Inflammatory macrophage treated with lipopolysaccharide for 1 hour (primary cell): ENCODE results near the gene GGACT.
A peak's percentile ranks its signal among the peaks of the same experiment; 100 is the strongest.

Source experiments
- DNase-seq, 2 donors: peaks; one replicate each; pipeline ENCODE4 v3.0.0-alpha.2; 2020 to 2022

The GGACT gene

DNA sequence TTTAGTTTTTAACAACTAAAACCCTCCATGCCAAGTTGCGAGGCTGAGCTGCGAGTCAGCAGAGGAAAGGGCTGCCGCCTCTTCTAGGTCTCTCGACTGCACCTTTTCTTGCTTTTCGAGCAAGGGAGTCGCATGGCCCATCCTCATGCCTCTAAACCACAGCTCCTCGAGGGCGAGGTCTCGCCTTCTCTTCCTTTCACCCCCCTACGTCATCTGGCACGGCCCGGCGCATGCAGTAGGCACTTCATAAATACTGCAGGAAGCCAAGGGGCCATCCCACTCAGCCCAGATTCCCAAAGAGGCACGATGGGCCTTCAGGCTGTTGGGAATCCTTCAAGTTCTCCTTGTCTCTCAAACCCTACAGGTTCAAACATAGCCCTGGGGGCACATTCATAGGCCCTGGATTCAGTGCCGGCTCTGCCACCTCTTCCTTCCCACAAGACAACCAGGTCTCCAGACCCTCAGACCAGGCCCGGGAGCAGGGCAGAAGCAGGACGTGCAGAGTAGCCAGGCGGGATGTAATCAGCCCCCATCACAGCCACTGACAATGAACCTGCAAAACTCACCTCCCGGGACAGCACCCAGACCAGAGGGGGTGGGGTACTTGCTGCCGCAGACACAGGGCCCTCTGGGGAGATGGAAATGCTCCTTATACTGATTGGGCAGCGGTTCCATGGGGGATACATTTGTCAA lies 41.7 kb downstream of the GGACT start:
- no peak for DNase-seq

DNA sequence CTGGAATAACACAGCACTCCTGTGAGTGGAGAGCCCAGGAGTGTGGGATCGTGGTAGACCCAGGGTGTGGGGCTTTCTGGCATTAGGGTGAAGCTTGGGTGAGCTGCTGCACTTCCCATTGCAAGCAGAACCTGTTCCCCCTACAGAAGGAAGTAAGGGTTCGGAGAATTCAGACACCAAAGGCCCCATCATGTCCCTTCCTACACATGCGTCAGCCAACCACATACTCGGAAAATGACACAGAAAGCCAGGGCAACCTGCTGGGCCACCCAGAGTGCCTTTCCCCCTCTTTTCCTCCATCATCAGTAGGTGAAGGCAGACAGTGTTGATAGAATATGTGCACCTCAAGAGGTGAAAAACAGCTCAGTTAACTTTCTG lies 42.9 kb downstream of the GGACT start:
- DNase-seq, result no peak

DNA sequence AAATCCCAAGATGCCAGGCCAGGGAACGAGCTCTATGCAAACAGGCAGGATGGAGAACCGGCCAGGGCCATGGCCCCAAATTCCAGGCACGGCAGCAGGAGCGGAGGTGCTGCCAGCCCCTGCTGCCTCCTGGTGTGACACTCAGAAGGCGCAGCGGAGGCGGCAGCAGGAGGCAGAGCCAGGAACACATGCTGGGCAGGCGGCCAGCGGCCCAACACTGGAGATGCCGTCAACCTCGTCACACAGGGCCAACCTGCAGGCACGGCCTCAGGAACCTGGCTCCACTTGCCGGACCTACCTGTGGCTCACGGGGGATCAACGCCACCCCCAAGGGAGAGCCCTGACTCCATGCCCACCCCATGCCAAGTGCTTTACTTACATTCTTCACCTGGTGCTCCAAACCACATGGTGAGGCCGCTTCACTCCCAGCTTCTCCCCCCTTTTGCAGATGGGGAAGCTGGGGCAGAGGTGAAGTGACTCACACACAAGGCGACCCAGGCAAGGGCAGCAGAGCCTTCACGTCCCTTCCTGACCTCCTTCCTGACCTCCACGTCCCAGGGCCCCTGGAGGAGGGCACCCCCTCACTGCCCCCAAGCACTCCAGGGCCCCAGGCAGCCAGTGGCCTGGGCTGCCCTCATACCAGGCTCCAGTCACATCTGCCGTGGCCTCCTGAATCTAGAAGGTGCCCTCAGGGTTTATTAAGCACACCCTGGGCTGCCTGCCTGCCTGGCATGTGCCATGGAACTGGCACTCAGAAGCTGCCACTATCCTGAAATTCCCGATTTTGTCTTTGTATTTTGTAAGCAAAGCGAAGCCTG lies 43.5 kb downstream of the GGACT start:
- DNase-seq, result no peak

DNA sequence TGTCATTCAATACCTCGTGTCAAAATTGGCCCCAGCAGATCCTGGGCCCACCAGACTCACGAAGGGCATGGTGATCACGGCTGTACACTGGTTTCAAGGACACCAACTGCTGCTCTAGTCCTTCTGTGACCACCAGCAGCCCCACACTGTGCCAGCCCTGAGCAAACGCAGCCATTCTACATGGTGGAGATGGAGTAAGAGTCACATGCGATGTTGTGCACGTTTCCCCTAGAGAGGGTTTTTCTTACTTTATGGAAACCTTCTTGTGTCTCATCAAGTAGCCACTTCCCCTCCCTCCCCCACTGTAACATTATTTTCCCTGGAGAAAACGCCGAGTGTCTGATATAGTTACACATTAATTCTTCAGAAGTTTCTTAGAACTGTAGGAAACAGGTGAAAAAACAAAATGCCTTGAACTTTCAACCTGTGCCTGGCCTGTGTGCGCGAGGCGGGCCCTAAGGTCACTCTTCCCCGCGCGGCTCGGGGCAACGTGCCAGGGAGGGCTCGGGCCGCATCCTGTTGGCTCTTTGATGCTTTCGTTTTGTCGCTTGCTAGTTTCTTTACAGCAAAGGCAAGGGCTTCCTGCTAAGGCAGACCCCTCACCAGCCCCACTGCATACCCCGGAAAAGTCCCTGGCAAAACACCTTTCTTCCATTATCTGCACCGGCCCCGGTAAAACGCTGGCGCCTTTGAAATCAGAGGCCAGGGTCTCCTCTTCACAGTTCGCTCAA lies 44.6 kb downstream of the GGACT start:
- no peak for DNase-seq

DNA sequence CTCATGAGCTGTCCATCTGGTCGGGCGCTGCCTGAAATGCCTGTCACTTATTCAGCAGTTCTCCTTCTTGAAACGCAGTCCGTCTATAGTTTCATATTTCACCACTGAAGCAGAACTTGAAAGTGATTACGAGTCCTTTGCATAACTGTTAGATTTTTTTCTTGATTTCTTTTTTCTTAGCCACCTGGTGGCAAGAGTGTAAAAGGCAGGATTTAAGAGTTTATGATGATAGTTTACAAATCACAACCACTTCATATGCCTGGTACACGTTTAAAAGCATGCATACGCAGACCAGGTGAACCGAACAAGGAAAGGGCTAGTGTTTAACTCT lies 45.8 kb downstream of the GGACT start:
- DNase-seq, result peak; percentile 67 to 78

DNA sequence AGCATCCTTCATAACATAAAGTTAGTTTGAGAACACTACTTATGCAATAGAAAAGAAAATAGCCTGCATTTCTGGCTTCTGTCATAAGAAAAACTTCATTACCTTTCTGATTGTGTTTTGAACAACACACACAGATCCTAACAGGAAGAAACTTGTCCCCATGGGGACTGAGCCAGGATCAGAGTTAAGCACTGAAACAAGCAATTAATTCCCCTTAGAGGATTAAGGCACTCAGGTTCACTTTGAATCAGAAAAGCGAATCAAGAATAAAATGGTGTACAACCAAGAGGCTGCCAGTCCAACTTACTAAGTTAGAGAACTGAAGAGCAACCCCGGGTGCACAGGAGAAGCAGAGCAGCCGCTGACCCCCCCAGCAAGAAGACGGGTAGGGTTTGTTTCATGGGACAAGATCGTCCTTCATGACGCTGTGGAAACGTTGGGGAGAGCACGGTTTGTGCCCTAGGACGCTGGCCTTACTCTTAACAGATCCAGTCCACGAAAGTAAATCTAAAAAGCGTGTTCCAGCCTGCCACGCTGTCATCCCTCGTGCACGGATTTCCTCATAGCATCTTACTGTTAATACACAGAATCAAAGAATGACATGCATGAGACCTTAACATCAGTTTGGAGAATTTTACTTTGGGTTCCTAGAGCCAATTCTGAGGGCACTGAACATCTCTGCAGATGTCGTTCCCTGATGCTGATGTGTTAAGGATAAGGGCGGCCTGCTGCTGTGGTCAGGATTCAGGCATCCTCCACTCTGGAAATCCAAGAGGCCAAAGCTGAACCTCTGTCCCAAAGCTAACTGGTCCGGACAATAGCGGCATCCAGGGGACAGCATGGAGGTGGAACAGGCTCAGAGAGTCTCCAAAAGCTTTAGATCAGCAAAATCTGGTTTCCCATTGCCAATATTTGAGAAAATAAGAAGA lies 46.4 kb downstream of the GGACT start:
- DNase-seq, result no peak

DNA sequence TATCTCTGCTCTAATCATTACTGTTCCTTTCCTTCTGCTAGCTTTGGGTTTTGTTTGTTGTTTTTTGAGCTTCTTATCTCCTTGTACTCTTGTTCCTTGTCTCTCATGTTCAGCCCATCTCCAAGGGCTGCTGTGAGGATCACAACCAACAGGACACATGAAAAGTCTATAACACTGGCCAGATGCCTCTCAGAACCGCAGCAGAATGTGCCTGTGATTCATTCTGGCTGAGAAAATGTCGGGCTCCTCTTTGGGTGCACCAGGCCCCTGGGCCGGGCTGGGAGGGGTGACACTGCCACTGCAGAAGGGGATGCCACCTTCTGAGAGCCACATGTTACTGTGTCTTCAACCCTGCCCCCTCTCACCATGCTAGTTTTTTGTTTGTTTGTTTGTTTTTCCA lies 48.0 kb downstream of the GGACT start:
- no peak for DNase-seq

DNA sequence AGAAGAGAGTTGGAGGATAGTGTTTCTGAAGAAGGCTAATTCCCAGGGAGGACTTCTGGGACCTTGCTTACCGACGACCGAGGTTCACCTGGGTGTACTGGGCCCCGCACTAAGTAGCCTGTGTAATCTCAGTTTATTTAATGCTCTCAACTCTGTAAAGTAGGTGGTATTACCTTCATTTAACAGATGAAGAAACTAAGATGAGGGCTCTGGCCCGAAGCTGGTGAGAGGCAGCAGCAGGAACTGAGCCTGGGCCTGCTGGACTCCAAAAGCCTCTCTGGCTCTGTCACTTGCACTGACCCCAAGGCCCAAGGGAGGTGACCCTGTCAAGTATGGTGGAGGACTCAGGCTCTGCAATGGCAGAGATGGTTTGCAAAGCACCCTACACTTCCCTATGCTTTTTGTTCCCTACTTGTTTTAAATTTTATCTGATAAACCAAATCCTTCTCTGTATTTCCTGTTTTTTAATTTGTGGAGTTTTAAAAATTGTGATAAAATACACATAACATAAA lies 50.6 kb downstream of the GGACT start:
- DNase-seq, result no peak

DNA sequence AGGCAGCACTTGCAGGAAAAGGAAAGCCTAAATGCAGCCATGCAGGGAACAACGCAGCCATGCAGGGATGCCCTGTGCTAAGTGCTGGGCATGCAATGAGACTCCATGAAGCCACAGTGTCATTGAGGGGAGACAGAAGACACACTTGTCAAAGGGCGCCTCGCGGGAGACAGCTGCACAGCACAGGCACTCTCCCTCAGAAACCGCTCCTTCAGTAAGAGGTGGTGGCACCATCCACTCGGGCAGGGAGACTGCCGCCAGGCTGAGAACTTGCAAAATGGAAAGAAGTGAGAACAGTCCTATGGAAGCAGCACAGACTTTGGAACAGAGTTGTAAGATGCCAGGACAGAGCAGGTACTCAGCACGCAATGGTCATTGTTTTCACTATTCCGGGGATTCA lies 51.1 kb downstream of the GGACT start:
- no peak for DNase-seq

DNA sequence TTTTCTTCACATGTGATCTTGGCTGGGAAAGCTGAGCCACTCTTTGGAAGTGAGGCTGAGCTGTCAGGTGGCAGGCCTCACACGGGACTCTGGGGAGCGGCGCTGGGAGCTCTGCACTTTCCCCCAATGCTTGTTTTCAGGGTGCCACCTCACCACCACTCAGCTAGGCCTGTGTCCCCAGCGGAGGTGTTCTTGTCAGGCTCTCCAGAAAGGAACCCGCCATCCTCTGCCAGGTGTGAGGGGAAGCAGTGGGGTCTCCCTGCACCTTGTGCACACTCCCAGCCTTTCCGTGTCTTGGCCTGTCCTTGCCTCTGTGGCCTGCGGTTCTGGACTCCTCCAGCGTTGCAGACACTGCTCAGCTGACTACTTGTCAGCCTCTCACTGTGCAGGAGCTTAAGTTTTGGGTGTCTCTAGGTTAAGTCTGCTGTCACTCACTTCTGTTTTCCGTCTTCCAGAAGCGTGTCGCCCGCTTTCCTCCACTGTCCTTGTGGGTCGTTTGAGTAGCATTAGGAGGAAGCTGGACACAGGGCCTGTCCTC lies 51.9 kb downstream of the GGACT start:
- DNase-seq, result no peak

DNA sequence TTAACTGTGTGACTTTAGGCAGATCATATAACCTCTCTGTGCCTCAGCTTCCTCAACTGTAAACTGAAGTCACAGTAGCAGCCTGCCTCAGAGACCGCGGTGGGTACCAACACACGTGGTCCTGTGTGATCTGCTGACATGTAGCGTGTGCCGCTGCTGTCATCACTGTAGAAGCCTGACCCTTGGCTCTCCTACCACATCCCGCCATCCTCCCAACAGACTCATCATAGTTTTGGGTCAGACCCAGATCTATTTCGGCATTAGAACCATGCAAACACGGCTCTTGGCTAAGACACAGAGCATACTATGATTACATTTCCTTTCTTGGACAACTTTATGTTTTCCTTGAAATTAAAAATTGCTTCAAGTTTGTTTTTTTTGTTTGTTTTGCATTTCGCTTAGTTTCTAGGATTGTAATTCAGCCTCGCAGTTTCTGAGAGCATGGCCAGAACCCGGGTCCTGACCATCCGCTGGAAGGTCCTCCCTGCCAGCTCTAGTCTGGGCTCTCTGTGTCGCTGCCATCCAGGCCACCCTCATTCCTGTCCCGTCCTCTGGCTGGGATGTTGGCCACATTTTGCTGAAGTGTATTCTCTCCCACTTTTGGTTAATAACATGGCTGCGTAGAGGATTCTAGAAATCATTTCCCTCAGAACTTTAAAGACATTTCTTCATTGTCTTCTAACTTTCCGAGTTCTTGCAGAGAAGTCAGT lies 53.0 kb downstream of the GGACT start:
- DNase-seq, result no peak

DNA sequence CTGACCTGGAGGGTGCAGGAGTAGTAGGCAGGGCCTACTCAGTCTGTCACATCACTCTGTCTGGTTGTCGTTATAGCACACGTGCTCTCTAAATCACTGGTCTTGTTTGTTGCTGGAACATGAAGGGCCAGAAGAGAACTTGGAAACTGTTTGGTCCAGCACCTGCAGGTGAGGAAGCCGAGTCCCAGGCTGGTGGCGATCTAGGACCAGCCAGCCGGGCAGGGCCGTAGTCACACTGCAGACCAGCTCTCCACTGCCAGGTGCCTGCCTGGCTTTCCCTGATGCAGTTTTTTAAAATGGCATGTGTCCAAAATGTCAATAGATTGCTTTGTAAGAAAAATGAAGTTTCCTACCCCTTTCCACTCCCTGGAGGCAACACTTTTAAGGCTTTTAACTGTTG lies 53.7 kb downstream of the GGACT start:
- no peak for DNase-seq

DNA sequence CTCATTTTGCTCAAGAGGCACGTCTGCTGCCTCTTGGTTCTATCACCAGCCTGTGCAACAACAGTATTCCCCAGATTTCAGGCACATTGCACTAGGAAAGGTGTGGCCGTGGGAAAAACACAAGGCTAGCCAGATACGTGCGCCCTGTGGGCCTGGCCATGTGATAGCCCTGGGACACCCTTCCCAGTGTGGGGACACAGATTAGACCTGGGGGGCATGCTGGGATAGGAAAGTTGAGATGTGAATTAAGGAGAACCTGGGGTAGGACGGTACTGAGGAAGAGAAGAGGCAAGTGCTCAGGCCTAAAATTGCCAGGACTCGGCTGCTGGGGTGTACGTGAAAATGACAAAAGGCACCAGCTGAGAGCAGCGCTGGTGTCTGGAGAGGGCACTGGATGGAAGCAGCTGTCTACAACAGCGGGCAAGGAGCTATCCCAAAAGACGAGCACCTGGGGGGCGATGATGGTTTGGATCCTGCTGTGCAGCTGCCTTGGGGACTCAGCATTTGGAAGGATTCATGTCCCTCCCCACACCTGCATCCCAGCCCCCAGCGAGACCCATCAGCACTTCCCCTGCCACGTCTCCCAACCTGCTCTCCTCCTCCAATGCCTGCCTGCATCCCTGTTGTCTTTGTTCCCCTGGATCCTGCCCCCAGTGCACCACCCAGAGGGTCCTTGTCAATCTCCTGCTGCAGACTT lies 54.3 kb downstream of the GGACT start:
- DNase-seq, result no peak

DNA sequence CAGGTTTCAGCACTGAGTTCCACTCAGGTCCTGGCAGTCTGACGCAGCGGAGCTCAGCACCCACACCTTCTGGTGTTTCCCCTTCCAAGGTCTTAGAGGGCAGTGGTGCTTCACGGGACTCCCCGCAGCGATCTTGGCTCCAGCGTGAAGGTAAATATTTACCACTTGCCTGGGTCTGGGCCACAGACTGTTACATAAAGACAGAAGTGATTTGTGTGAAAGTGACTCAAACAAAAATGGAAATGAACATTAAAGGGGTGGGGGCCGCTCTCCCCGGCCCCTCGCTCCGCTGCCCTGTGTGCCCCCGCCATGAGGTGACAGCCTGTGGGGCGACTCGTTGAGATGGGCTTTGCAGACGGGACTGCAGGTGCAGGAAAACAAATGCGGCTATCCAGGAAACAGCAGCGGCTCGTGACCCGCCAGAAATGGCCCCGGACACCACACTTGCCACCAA lies 55.0 kb downstream of the GGACT start:
- no peak for DNase-seq

DNA sequence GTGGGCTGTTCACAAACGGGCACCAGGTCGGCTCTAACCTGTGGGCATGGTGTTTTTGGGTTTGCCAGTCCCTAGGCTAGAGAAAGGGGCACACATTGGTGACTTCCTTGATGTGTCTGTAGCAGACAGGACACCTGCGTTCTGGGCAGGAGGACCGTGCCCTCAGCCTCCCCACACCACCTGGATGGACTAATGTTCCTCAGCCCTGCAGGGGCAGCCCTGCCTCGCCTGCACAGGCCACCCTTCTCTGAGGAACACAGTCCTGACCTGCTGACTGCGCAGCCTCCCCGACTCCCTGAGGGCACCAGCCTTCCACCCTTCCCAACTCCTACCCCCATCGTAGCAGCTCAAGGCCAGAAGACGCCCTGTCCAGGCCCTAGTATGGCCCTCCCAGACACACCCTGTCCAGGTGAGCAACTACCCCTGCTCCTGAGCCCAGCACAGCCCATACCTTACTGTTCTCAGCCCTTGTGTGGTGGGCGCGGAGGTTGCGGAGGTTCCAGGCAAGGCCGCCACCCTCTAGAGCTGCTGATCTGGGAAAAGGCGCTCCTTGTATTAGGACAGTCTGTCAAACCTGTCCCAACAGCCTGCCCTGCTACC lies 55.7 kb downstream of the GGACT start:
- no peak for DNase-seq

DNA sequence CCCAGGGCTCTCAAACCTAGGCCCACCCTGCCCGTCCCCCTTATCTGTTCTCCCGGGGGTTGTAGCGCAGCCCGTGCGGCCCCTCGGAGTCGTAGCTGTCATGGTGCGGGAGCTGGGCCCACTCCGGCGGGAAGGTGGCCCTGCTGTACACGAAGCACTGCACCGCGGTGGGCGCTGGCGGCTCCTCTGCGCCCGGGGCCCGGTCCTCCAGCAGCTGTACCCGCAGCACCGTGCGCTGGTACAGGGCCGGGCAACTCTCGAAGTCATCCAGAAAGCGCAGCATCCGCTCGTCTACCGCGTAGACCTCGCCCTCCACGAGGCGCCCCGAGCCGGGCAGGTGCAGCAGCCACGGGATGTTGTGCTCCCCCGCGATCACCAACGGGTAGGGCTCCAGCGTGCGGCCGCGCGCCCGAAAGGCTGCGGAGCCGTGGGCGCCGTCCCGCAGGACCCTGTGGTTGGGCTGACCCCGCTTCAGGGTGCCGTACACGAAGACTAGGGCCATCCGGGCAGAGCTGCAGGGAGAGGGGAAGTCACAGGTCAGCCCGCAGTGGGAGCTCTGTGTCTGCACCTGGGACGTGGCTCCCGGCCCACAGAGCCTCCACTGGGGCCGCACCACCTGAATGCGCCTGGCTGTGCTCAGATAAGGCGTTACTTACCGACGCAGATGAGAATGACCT lies 56.4 kb downstream of the GGACT start:
- no peak for DNase-seq

DNA sequence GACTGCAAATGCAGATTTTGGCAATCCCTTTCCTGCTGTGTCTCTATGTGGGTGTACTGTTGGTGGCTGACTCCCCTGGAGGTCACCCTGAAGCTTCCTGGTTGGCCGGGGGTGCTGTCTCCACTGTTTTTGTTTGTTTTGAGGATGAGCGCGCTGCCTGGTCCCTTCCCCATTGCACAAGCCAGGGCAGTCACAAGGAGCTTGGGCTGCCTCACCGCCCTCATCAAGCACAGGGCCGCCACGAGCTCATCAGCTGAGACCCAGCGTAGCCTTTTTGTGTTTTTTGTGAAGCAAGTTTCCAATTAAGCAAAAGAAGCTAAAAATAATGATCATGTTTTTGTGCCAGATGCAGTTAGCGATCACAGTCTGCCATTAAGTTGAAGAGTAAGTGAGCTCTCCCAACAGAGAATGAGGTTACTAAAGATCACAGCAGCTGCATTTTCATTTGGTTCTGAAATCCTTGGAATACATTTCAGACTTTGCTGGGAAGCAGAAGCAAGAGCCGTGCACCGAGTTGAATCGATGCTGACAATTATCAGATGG lies 57.8 kb downstream of the GGACT start:
- DNase-seq, result peak; percentile 21 to 69

DNA sequence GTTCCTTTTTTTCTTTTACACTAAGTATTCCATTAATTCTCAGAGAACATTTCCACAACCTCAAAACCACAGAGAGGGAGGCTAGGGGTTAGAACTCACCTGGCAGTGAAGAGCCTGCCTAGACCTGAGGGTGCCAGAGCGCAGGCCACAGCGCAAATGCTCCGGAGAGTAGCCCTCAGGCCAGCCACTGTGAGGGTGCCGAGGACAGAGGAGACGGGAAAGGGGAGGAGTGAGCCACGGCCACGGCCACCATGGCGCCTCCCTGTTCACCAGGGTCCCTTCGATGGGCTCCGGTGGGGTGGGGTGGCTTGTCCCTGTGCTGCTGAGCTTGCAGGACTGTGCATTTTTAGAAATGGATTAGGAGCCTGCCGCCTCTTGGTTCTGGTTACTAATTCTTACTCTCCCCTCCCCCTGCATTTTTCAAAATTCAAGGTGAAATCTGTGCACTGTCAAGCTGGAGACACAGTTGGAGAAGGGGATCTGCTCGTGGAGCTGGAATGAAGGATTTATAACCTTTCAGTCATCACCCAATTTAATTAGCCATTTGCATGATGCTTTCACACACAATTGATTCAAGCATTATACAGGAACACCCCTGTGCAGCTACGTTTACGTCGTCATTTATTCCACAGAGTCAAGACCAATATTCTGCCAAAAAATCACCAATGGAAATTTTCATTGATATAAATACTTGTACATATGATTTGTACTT lies 58.8 kb downstream of the GGACT start:
- no peak for DNase-seq

DNA sequence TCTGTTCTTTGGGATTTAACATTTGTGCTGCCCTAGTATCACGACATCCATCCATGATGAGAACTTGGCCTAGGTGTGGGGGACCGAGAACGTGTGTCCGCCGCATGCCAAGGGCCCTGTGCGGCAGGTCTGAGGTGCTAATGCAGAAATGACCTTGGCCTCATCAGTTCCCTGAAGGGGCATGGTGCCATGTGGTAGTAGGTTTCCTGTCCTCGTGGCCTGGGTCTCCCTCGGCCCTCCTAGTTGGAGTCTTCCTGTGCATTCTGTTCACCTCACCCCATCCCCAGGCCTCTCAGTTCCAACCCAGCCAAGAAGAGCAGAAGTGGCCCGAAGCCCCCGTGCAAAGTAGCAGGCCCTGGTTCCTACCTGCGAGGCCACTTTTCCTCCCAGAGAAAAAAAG lies 59.8 kb downstream of the GGACT start:
- DNase-seq, result no peak
